Measurements from ENCODE around the gene ANGPTL8. TPM values are rescaled to one million over a fixed set of nuclear protein-coding genes. Genes with fewer than 3 reads are reported as not detected.

ANGPTL8 gene
- total and polyA plus RNA-seq, 2 of the 13 experiments (the other 11 are each of a cell fraction or from before 2014, with no cell fraction given), result 27.3 to 243 TPM

DNA sequence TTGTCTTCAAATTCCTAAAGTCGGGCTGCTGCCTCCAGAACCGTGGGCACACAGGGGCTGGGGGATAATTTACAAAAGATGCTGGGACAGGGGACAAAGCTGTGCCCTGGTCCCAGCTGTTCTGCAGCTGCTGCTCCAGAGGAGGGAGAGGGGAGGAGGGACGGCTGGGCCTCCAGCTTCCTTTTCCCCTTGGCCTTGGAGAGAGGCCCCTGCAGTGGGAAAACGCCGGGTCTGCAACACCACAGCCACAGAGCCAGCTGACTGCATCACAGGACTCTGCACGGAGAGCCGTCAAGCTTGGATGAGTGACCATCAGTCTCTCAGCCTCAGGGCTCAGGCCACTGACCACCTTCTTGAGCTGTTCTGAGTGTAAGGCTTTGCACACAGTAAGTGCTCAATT lies 16.8 kb downstream of the ANGPTL8 start (continued):
- 0 out of 2 replicates have a peak, but pooled peaks have one; percentile 17 for TF ChIP-seq GATAD2A (CRISPR knock-in tag; IDR thresholded peaks at IDR 0.05)
- TF ChIP-seq ZNF263 (CRISPR knock-in tag; IDR thresholded peaks at IDR 0.05), result peak; percentile 93
- TF ChIP-seq ZSCAN22 (CRISPR knock-in tag; IDR thresholded peaks at IDR 0.05), result peak; percentile 76
- 0 out of 2 replicates have a peak, but pooled peaks have one; percentile 30 for TF ChIP-seq SALL1 (CRISPR knock-in tag; IDR thresholded peaks at IDR 0.05)
- TF ChIP-seq MXI1 (IDR thresholded peaks at IDR 0.05; ENCODE audit: borderline replicate concordance, low read depth, low read length), result no peak

DNA sequence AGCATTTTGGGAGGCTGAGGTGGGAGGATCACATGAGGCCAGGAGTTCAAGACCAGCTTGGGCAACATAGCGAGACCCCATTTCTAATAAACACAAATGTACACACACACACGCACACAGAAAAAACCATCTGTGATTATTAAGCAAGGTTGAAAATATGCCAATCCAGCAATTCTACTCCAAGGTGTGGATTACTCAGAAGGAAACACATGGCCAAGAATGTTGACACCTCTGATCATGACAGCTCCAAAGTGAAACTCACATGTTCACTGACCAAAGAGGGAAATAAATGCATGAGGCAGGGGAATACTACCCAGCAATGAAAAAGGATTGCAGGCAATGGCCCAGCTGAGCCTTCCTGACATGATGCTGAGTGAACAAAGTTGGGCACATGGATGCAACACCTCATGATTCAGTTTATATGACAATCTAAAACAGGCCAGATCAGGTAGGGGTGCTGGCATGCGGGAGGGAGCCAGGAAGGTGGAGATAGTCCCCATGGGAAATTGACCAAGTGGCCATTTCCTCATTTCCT lies 18.5 kb downstream of the ANGPTL8 start:
- CTCF ChIA-PET (ENCODE audit: low intra/inter-chr PET ratio, low total read pairs), result no interaction called here
- no peak overlapping the region for H2AFZ ChIP-seq (ENCODE audit: low read length)
- H3K79me2 ChIP-seq (ENCODE audit: insufficient read depth, low read length), result no peaks in the 10 kb centered on the region
- no peak for ATAC-seq
- no peaks in the 10 kb centered on the region for H3K9me3 ChIP-seq (ENCODE audit: low read length)
- BruUV-seq (replicated peaks), result no TSS peak
- H3K4me2 ChIP-seq (ENCODE audit: low read depth, low read length), result no peak overlapping the region
- H3K36me3 ChIP-seq (replicated peaks in 1 of 2; ENCODE audit: control insufficient read depth in 1 of 2, insufficient read depth in 2 of 2, low read length in 2 of 2), result no peaks in the 10 kb centered on the region
- H4K20me1 ChIP-seq (ENCODE audit: insufficient read depth, low read length), result peaks cover 4% of the 10 kb centered on the region; the same call in 1 of the 2 replicates
- POLR2A ChIA-PET, result no interaction called here
- H3K4me1 ChIP-seq (ENCODE audit: insufficient read depth, low read length), result peaks cover 24% of the 10 kb centered on the region
- H3K4me3 ChIP-seq (replicated peaks in 1 of 3; ENCODE audit: insufficient read depth in 1 of 3, low read depth in 2 of 3, low read length in 3 of 3), result no peak overlapping the region
- no peak for FAIRE-seq
- 91% methylated on average over 3 of the region's 3 CpGs for WGBS (ENCODE audit: low lambda C conversion rate)
- no peak overlapping the region for H3K9ac ChIP-seq (ENCODE audit: insufficient read depth, low read depth, low read length)
- no peak overlapping the region for H3K27ac ChIP-seq (ENCODE audit: extremely low read length, insufficient read depth, low read length)
- H3K27me3 ChIP-seq (ENCODE audit: control insufficient read depth in 1 of 2, insufficient read depth in 2 of 2, low read length in 2 of 2), result no peaks in the 10 kb centered on the region
- in situ Hi-C loops (cut with HindIII; ENCODE audit: extremely low pct_ligation_motif_present, low pct_unique_long_range_greater_than_20kb), result no loop called here
- DNase-seq (ENCODE audit: low spot score), result no peak
- intact Hi-C loops (cut with micrococcal nuclease; ENCODE audit: unreplicated experiment), result no loop called here
- TF ChIP-seq ZNF839 (CRISPR knock-in tag; IDR thresholded peaks at IDR 0.05; ENCODE audit: borderline replicate concordance) (no peak), MAFF (IDR thresholded peaks at IDR 0.05; ENCODE audit: low read depth, low read length) (peak; percentile 71), MAFK (conservative IDR thresholded peaks at IDR 0.05 in 1 of 2, IDR thresholded peaks at IDR 0.05 in 1 of 2; ENCODE audit: low read length in 2 of 2) (peak; percentile 72 to 75), ATF1 (CRISPR knock-in tag; IDR thresholded peaks at IDR 0.05) (no peak), FOXK2 (IDR thresholded peaks at IDR 0.05) (no peak), REL (CRISPR knock-in tag; conservative IDR thresholded peaks at IDR 0.05) (no peak), ZNF431 (CRISPR knock-in tag; IDR thresholded peaks at IDR 0.05; ENCODE audit: borderline replicate concordance, low read depth) (no peak), ZMYM3 (CRISPR knock-in tag; IDR thresholded peaks at IDR 0.05) (peak; percentile 33; the same call in 1 of the 2 replicates)
- TF ChIP-seq, protein P1, sequence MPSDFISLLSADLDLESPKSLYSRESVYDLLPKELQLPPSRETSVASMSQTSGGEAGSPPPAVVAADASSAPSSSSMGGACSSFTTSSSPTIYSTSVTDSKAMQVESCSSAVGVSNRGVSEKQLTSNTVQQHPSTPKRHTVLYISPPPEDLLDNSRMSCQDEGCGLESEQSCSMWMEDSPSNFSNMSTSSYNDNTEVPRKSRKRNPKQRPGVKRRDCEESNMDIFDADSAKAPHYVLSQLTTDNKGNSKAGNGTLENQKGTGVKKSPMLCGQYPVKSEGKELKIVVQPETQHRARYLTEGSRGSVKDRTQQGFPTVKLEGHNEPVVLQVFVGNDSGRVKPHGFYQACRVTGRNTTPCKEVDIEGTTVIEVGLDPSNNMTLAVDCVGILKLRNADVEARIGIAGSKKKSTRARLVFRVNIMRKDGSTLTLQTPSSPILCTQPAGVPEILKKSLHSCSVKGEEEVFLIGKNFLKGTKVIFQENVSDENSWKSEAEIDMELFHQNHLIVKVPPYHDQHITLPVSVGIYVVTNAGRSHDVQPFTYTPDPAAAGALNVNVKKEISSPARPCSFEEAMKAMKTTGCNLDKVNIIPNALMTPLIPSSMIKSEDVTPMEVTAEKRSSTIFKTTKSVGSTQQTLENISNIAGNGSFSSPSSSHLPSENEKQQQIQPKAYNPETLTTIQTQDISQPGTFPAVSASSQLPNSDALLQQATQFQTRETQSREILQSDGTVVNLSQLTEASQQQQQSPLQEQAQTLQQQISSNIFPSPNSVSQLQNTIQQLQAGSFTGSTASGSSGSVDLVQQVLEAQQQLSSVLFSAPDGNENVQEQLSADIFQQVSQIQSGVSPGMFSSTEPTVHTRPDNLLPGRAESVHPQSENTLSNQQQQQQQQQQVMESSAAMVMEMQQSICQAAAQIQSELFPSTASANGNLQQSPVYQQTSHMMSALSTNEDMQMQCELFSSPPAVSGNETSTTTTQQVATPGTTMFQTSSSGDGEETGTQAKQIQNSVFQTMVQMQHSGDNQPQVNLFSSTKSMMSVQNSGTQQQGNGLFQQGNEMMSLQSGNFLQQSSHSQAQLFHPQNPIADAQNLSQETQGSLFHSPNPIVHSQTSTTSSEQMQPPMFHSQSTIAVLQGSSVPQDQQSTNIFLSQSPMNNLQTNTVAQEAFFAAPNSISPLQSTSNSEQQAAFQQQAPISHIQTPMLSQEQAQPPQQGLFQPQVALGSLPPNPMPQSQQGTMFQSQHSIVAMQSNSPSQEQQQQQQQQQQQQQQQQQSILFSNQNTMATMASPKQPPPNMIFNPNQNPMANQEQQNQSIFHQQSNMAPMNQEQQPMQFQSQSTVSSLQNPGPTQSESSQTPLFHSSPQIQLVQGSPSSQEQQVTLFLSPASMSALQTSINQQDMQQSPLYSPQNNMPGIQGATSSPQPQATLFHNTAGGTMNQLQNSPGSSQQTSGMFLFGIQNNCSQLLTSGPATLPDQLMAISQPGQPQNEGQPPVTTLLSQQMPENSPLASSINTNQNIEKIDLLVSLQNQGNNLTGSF (CRISPR knock-in tag; IDR thresholded peaks at IDR 0.05), result no peak
- TF ChIP-seq, protein P2, sequence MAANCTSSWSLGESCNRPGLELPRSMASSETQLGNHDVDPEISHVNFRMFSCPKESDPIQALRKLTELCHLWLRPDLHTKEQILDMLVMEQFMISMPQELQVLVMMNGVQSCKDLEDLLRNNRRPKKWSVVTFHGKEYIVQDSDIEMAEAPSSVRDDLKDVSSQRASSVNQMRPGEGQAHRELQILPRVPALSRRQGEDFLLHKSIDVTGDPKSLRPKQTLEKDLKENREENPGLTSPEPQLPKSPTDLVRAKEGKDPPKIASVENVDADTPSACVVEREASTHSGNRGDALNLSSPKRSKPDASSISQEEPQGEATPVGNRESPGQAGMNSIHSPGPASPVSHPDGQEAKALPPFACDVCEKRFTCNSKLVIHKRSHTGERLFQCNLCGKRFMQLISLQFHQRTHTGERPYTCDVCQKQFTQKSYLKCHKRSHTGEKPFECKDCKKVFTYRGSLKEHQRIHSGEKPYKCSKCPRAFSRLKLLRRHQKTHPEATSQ (CRISPR knock-in tag; IDR thresholded peaks at IDR 0.05; ENCODE audit: borderline replicate concordance), result no peak
- TF ChIP-seq, protein P3, sequence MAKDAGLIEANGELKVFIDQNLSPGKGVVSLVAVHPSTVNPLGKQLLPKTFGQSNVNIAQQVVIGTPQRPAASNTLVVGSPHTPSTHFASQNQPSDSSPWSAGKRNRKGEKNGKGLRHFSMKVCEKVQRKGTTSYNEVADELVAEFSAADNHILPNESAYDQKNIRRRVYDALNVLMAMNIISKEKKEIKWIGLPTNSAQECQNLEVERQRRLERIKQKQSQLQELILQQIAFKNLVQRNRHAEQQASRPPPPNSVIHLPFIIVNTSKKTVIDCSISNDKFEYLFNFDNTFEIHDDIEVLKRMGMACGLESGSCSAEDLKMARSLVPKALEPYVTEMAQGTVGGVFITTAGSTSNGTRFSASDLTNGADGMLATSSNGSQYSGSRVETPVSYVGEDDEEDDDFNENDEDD (CRISPR knock-in tag; IDR thresholded peaks at IDR 0.05; ENCODE audit: borderline replicate concordance), result no peak

Data from HepG2 (cell line).